ENCODE measurements around the gene SSX2IP. TPM values are rescaled to one million over a fixed set of nuclear protein-coding genes. Genes with fewer than 3 reads are reported as not detected.

SSX2IP gene
- total RNA-seq, 4 donors from 2014 or later = 2.9 to 34.3 (median 19.2) TPM

GRCh38 chr1:84619383-84620102 is 70.7 kb downstream of the SSX2IP start:
- no peak for TF ChIP-seq CTCF (IDR thresholded peaks at IDR 0.05)
- TF ChIP-seq POLR2A (IDR thresholded peaks at IDR 0.05) = peak in 1 of 2 donors; percentile 8
- Histone ChIP-seq H3K9me3 (no peaks in the 10 kb centered on the region), H3K27me3 (no peaks in the 10 kb centered on the region), H3K4me1 (no peaks in the 10 kb centered on the region), H3K36me3 (no peaks in the 10 kb centered on the region), H3K4me3 (no peak overlapping the region), H3K27ac (peak overlapping the region; percentile 51 to 57)
- DNase-seq = peak in 1 of 2 donors; percentile 28
- intact Hi-C loops (cut with DNase I; ENCODE audit: low total_unique reads) = no loop called here

- Histone ChIP-seq H3K27me3 (no peaks in the 10 kb centered on the region), H3K36me3 (no peaks in the 10 kb centered on the region), H3K4me1 (no peaks in the 10 kb centered on the region), H3K9me3 (no peaks in the 10 kb centered on the region), H3K4me3 (no peak overlapping the region), H3K27ac (no peak overlapping the region)
- intact Hi-C loops (cut with DNase I; ENCODE audit: low total_unique reads) = no loop called here
- TF ChIP-seq CTCF (IDR thresholded peaks at IDR 0.05) (no peak), POLR2A (IDR thresholded peaks at IDR 0.05) (no peak)
- no peak for DNase-seq
Measured at GRCh38 chr1:84617349-84617748, 72.9 kb downstream of the SSX2IP start.

- Histone ChIP-seq H3K4me3 (no peak overlapping the region), H3K36me3 (no peaks in the 10 kb centered on the region), H3K9me3 (no peaks in the 10 kb centered on the region), H3K4me1 (no peaks in the 10 kb centered on the region), H3K27me3 (no peaks in the 10 kb centered on the region), H3K27ac (no peak overlapping the region)
- TF ChIP-seq POLR2A (IDR thresholded peaks at IDR 0.05) = no peak
- TF ChIP-seq CTCF (IDR thresholded peaks at IDR 0.05) = no peak
- DNase-seq = no peak
- intact Hi-C loops (cut with DNase I; ENCODE audit: low total_unique reads) = no loop called here
Measured at GRCh38 chr1:84615790-84616189, 74.5 kb downstream of the SSX2IP start.

GRCh38 chr1:84613887-84614286 is 76.4 kb downstream of the SSX2IP start:
- intact Hi-C loops (cut with DNase I; ENCODE audit: low total_unique reads) = no loop called here
- no peak for DNase-seq
- TF ChIP-seq POLR2A (IDR thresholded peaks at IDR 0.05) = no peak
- TF ChIP-seq CTCF (IDR thresholded peaks at IDR 0.05) = no peak

GRCh38 chr1:84613026-84613425 is 77.2 kb downstream of the SSX2IP start:
- DNase-seq = no peak
- no peak overlapping the region for H3K27ac ChIP-seq
- H3K36me3 ChIP-seq = no peaks in the 10 kb centered on the region
- no peak for TF ChIP-seq POLR2A (IDR thresholded peaks at IDR 0.05)
- no peak for TF ChIP-seq CTCF (IDR thresholded peaks at IDR 0.05)
- H3K4me3 ChIP-seq = no peak overlapping the region
- no peaks in the 10 kb centered on the region for H3K9me3 ChIP-seq
- no peaks in the 10 kb centered on the region for H3K4me1 ChIP-seq
- intact Hi-C loops (cut with DNase I; ENCODE audit: low total_unique reads) = no loop called here
- no peaks in the 10 kb centered on the region for H3K27me3 ChIP-seq

More at GRCh38 chr1:84613887-84614286, 76.4 kb downstream of the SSX2IP start:
- Histone ChIP-seq H3K4me1 (no peaks in the 10 kb centered on the region), H3K36me3 (no peaks in the 10 kb centered on the region), H3K27ac (no peak overlapping the region), H3K27me3 (no peaks in the 10 kb centered on the region), H3K4me3 (no peak overlapping the region), H3K9me3 (no peaks in the 10 kb centered on the region)

All from uterus (tissue), 4 donors.